Activated T-cell treated with anti-CD3 and anti-CD28 coated beads for 1 hour (primary cell): Measurements from ENCODE around the gene SLU7.

Source experiments
- DNase-seq: peaks from one replicate; pipeline ENCODE4 v3.0.0-alpha.2; 2020; ENCODE audit warnings: low read depth

SLU7 gene

GRCh38 chr5:160419458-160420330 lies 813 bp upstream of the SLU7 start:
- no peak for DNase-seq

GRCh38 chr5:160399402-160400353 lies 19.2 kb downstream of the SLU7 start, which contains the start of gene FAM200C:
FAM200C (minus strand) TSS chr5:160400054; CDS start chr5:160395490, 4,564 bp downstream.
- peak; percentile 37 for DNase-seq

GRCh38 chr5:160398806-160399205 lies 20.1 kb downstream of the SLU7 start:
- DNase-seq = no peak

GRCh38 chr5:160397492-160397891 lies 21.4 kb downstream of the SLU7 start:
- no peak for DNase-seq

GRCh38 chr5:160395111-160395510 lies 23.8 kb downstream of the SLU7 start:
- DNase-seq = no peak

- no peak for DNase-seq
Observed at GRCh38 chr5:160390787-160391696, 27.8 kb downstream of the SLU7 start.

- no peak for DNase-seq
Observed at GRCh38 chr5:160387445-160387844, 31.4 kb downstream of the SLU7 start.

GRCh38 chr5:160385496-160385895 lies 33.4 kb downstream of the SLU7 start:
- DNase-seq = no peak

GRCh38 chr5:160384681-160385080 lies 34.2 kb downstream of the SLU7 start:
- DNase-seq = no peak

GRCh38 chr5:160382346-160382745 lies 36.5 kb downstream of the SLU7 start:
- no peak for DNase-seq

GRCh38 chr5:160380041-160380440 lies 38.8 kb downstream of the SLU7 start:
- no peak for DNase-seq

- no peak for DNase-seq
Observed at GRCh38 chr5:160379511-160379910, 39.4 kb downstream of the SLU7 start.

GRCh38 chr5:160378330-160378729 lies 40.6 kb downstream of the SLU7 start:
- DNase-seq = no peak

- no peak for DNase-seq
Observed at GRCh38 chr5:160377651-160378050, 41.2 kb downstream of the SLU7 start.

GRCh38 chr5:160376416-160376815 lies 42.5 kb downstream of the SLU7 start:
- DNase-seq = no peak

- no peak for DNase-seq
Observed at GRCh38 chr5:160375701-160376100, 43.2 kb downstream of the SLU7 start.

GRCh38 chr5:160375166-160375565 lies 43.7 kb downstream of the SLU7 start:
- no peak for DNase-seq

GRCh38 chr5:160371294-160371693 lies 47.6 kb downstream of the SLU7 start:
- DNase-seq = no peak

- no peak for DNase-seq
Observed at GRCh38 chr5:160370713-160371034, 48.2 kb downstream of the SLU7 start.

GRCh38 chr5:160369990-160370712 lies 48.7 kb downstream of the SLU7 start, which contains the start of gene C1QTNF2:
C1QTNF2 (minus strand) TSS chr5:160370626; CDS start chr5:160355011, 15,615 bp downstream.
- DNase-seq = no peak

GRCh38 chr5:160367885-160368284 lies 51.0 kb downstream of the SLU7 start:
- DNase-seq = no peak
